HG03135 (cell line): ENCODE measurements around the gene MAFF.
A peak's percentile ranks its signal among the peaks of the same experiment; 100 is the strongest.
"Not testable (repeated sequence)": the region's sequence is repeated elsewhere in the genome, so short reads cannot be mapped to it uniquely, and the experiment has no call there.

ENCODE experiments used
- ATAC-seq: cut with Tn5 transposase; IDR thresholded peaks from one replicate; pipeline ENCODE4 v1.9.1; 2021; ENCODE audit warnings: mild to moderate bottlenecking, moderate library complexity; ENCODE audit not compliant: unreplicated experiment

Gene MAFF

DNA sequence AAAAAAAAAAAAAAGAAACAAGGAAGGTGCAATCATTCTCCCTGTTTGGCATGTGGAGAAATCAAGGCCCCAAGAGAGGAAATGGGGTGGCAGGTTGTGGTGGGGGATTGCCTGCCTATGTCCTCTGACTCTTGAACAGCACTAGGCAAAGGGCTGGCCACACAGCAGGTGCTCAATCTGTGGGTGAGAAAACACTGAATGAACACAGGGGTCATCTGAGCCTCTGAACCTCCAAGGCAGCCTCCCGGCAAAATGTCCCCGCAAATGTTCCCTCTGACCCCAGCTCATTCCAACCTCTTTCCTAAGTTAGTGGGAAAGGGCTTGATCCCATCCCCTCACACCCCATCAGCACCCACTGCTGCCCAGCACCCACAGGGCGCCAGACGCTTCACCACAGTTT, 24.8 kb upstream of the MAFF start:
- ATAC-seq, result no peak

DNA sequence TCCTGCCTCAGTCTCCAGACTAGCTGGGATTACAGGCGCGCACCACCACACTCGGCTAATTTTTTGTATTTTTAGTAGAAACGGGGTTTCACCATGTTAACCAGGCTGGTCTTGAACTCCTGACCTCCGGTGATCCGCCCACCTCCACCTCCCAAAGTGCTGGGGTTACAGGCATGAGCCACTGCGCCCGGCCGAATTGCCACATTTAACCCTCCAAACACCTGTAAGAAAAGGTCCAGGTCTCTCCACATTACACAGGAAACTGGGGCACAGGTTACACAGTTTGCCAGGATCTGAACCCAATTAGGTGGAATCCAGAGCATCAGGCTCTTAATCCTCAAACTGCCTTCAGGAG, 24.2 kb upstream of the MAFF start:
- ATAC-seq, result not testable (repeated sequence)

DNA sequence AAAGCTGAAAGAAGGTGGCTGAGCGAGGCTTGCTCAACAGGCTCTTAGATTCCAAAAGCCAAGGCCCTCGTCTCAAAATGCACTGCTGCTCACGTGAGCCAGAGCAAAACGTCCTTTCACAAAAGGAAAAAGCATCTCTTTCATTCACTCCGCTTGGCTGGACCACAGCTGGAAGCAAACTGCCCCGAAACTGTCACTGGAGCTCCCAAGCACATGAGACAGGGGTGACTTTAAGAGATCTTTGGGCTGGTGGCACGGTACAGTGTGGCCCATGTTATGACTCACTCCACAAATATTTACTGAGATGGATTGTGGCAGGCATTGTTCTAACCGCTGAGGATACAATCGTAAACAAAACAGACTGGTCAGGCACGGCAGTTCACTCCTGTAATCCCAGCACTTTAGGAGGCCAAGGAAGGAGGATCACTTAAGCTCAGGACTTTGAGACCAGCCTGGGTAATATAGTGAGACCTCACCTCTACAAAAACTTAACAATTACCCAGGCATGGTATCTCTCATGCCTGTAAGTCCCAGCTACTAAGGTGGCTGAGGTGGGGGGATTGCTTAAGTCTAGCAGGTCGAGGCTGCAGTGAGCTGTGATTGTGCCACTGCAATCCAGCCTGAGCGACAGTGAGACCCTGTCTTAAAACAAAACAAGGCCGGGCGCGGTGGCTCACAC, 23.7 kb upstream of the MAFF start:
- no peak for ATAC-seq

DNA sequence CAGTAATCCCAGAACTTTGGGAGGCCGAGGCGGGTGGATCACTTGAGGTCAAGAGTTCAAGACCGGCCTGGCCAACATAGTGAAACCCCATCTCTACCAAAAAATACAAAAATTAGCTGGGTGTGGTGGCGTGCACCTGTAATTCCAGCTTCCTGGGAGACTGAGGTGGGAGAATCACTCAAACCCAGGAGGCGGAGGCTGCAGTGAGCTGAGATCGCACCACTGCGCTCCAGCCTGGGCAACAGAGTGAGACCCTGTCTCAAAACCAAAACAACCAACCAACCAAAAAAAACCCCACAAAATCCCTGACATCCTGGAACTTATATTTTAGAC, 23.2 kb upstream of the MAFF start:
- ATAC-seq, result not testable (repeated sequence)

DNA sequence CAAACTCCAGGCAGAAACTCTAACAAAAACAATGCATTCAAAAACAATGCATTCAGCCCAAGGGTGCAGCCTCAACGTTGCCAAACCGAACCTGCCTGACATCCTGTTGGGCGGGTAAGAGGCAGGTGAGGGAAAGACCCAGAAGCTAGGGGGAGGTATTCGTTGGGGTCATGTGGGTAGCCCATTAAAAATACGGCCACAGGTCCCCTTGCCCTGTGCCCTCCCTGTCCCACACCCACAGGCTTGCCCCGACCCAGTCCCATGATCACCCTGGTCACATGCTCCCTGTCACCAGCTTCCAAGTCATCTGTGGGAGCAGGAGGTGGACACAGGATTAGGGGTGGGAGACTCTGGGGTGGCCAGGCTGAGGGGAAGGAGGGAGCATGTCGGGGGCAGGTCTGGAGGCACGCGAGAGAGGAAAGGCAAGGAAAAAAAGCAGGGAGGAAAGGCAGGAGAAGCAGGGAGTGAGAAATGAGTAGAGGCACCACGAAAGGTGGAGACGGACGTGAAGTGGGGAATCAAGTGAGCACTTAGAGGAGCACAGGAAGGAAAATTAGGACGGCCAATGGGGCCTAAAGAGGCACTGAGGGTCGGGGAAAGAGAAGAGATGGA, 20.8 kb upstream of the MAFF start:
- ATAC-seq, result peak; percentile 32

GRCh38 chr22:38181453-38182200, 20.2 kb upstream of the MAFF start, which contains the start of gene PLA2G6:
Gene PLA2G6 (minus strand): TSS chr22:38181830. CDS start chr22:38169426, 12,404 bp downstream.
- ATAC-seq, result peak; percentile 88

DNA sequence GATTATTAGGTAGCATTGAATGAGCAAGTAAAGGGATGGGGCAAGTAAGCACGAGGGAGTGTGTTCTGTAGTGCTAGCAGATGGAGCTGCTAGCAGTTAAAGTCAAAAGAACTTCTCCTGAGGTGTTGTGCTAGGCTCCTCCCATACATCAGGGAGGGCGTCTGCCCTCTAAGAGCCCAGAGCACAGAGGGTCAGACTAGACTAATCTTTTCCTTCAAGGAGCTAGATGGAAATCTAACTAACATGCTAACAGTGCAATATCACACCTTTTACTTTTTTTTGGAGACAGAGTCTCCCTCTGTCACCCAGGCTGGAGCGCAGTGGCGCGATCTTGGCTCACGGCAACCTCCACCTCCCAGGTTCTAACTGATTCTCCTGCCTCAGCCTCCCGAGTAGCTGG, 17.0 kb upstream of the MAFF start:
- ATAC-seq, result no peak

DNA sequence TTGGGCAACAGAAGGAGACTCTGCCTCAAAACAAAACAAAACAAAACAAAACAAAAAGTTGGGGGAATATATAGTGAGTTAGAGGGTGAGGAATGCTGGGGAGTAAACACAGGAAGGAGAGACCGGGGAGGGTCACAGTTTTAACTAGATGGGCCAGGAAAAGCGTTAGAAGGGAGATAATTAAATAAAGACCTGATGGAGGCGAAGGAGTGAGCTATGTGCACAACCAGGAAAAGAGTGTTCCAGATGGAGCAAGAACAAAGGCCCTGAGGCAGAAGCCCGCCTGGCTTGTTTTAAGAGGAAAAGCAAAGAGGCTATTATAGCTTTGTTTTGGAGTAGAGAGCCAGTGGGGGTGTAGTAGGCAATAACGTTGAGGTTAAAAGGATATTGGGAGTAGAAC, 15.4 kb upstream of the MAFF start:
- no peak for ATAC-seq

DNA sequence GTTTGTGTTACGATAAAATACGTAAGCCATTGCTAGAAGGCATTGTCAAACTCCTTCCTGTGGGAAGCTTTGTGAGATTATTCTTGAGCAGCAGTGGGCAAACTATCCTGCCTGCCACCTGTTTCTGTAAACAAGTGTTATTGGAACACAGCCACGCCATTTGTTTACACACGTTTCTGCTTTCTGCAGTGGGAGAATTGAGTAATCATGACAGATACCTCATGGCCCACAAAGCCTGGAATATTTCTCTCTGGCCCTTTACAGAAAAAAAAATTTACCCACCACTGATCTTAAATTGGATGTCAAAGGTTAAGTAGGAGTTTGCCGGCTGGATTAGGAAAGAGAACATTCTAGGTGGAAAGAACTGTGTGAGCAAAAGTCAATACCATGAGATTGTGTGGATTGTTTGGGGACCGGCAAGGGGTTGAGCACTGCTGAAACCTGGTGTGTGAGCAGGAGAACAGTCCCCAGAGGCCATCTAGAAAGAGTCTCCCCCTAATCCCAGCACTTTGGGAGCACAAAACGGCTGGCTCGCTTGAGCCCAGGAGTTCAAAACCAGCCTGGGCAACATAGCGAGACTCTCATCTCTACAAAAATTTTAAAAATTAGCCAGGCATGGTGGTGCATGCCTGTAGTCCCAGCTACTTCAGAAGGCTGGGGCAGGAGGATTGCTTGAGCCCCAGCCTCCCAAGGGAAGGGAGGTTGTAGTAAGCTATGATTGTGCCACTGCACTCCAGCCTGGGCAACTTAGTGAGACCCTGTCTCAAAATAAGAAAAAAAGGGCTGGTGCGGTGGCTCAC, 14.2 kb upstream of the MAFF start:
- no peak for ATAC-seq

- ATAC-seq, result no peak
Measured at GRCh38 chr22:38189104-38189503, 12.7 kb upstream of the MAFF start.

GRCh38 chr22:38190581-38190980, 11.2 kb upstream of the MAFF start:
- ATAC-seq, result no peak

DNA sequence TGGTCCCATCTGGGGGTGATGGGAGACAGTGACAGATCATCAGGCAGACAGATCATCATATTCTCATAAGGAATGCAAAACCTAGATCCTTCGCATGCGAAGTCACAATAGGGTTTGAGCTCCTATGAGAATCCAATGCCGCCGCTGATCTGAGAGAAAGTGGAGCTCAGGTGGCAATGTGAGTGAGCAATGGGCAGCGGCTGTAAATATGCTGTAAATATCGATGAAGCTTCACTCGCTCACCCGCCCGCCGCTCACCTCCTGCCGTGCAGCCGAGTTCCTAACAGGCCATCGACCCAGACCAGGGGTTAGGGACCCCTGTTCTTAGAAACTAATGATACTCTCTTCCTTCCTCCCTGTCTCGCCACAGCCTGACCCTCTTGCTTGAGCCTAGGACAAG, 10.7 kb upstream of the MAFF start:
- ATAC-seq, result no peak

GRCh38 chr22:38191731-38192474, 9.9 kb upstream of the MAFF start:
- ATAC-seq, result no peak

DNA sequence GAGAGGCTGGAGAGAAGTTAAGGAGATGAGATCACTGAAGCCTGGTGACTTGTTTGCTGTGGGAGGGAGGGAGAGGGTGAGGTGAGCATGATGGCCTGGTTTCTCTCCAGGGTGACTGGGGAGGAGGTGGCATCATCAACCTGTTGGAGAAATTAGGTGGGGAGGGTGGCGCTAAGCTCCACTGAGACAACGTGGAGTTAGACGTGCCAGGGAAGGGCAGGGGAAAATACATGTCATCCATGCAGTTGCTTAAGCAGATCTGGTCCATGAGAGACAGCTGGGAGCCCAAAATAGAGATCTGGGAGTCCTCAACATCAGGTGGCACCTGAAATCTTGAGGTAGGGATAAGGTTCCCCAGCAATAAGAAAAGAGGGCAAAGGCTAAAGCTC, 9.3 kb upstream of the MAFF start:
- no peak for ATAC-seq

DNA sequence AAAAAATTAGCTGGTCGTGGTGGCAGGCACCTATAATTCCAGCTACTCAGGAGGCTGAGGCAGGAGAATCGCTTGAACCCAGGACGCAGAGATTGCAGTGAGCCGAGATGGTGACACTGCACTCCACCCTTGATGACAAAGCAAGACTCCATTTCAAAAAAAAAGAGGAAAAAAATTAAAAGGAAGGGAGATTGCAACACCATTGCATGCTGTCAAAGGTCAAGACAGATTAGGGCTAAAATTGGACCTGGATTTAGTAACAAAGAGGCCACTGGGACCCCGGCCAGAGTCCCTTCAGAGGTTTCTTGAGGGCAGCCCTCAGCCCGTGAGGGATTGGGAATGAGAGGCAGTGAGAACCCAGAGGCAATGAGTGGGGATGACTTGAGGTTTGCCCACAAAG, 8.2 kb upstream of the MAFF start:
- ATAC-seq, result no peak

DNA sequence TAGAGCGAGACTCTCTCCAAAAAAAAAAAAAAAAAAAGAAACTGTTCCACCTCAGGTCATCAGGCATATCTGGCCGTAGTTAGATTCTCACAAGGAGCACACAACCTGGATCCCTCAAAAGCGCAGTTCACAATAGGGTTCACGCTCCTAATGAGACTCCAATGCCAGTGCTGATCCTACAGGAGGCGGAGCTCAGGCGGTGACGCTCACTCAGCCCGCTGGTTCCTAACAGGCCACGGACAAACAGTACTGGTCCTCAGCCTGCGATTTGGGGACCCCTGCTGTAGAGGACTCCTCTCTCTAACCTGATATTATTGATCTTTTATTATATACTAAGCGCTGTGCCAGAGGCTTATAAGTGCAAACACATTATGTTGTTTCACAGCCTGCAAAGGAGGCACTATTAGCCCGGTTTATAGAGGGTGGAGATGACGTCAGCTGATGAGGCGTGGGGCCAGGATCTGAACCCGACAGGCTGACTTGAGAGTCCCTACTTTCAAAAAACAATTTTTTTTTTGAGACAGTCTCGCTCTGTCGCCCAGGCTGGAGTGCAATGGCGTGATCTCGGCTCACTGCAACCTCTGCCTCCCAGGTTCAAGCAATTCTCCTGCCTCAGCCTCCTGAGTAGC, 4.9 kb upstream of the MAFF start:
- no peak for ATAC-seq

DNA sequence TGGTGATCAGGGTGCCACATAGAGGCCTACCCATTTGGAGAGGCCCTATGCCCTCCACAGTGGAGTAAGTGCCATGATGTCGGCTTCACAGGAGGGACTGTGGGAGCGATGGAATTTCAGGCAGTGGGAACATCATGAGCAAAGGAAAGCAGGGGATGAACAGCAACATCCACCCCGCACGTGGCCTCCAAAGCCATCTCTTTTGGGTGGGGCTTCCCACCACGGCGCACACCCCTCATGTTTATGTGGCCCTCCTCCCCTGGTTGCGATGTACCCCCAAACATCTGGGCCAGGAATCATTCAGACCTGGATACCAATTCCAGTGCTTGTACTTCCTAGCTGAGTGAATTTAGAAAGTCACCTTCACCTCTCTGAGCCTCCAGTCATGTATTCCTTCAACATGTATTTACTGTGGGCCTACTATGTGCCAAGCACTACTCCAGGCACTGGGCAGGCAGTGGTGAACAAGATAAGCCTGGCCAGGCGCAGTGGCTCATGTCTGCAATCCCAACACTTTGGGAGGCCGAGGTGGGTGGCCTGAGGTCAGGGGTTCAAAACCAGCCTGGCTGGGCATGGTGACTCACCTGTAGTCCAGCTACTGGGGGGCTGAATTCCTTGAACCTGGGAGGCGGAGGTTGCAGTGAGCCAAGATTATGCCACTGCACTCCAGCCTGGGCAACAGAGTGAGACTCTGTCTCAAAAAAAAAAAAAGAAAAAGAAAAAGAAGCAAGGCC, 1.8 kb upstream of the MAFF start:
- no peak for ATAC-seq

DNA sequence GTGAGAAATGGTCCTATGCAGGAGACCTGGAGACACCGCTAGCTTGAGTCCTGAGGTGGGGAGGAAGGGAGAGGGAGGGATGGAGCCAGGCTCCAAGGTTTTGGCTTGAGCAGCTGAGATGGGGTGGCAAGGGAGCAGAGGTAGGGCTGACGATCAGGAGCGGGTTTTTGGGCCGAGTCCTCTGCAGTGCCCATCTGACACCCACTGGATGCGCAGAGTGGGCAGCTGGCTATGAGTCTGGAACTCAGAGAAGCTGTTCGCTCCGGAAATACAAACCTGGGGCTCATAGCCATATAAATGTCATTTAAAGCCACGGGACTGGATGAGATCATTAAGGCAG, 453 bp upstream of the MAFF start:
- ATAC-seq, result no peak

DNA sequence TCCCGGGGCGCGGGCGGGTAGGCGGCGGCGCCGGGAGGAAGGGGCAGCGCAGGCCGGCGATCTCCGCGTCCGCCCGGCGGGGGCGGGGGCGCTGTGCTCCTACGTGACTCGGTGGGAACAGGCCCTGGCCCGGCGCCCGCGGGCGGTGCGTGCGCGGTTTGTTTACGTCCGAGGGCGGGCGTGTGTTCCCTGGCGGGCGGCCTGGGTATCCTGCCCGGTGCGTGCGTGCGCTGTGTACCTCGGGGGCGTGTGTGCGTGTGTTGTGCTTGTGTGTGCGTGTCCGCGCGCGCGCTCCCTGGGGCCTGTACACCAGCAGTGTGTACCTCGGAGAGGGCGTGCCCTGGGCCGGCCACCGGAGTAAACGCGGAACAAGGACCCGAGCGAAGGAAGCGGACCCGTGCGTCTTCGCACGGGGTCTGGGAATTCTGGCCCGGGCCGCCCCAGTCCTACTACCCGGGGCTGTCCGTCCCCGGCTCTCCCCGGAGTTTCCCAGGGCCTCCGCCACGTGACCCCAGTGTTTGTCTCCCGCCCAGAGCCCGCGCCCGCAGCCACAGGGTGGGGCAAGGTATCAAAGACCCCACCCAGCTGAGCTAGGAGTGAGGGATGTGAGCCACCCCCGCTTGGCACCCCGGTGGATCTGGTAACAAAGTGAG, 769 bp downstream of the MAFF start:
- peak; percentile 10 for ATAC-seq
